Measurements from ENCODE around the gene POLK. TPM values are rescaled to one million over a fixed set of nuclear protein-coding genes. Genes with fewer than 3 reads are reported as not detected.
"Not testable (repeated sequence)": the region's sequence is repeated elsewhere in the genome, so short reads cannot be mapped to it uniquely, and the experiment has no call there.

Gene POLK
- total RNA-seq, 2 donors from 2014 or later = 18.8 to 33.5 TPM

GRCh38 chr5:75566710-75567309 lies 55.1 kb downstream of the POLK start:
- no peak overlapping the region for H3K4me3 ChIP-seq
- peak overlapping the region in 2 of 4 donors; percentile 38 to 46 for H3K27ac ChIP-seq
- peak; percentile 85 for ATAC-seq
- no peaks in the 10 kb centered on the region for H3K27me3 ChIP-seq
- peak in 1 of 4 donors; percentile 13 for DNase-seq
- no peaks in the 10 kb centered on the region for H3K9me3 ChIP-seq
- no peaks in the 10 kb centered on the region for H3K36me3 ChIP-seq (replicated peaks in 1 of 2; ENCODE audit: insufficient read depth in 1 of 2, low read depth in 2 of 2)
- TF ChIP-seq POLR2A (IDR thresholded peaks at IDR 0.05) (no peak), CTCF (IDR thresholded peaks at IDR 0.05) (no peak)
- intact Hi-C loops (cut with DNase I) = no loop called here
- 70 to 77% methylated on average over 6 of the region's 6 CpGs for WGBS, 2 donors
- peaks cover 19% of the 10 kb centered on the region for H3K4me1 ChIP-seq

GRCh38 chr5:75567710-75568109 lies 56.0 kb downstream of the POLK start:
- intact Hi-C loops (cut with DNase I) = no loop called here
- 83 to 85% methylated on average over 2 of the region's 2 CpGs for WGBS, 2 donors
- H3K4me1 ChIP-seq = peaks cover 19% of the 10 kb centered on the region

GRCh38 chr5:75568202-75568601 lies 56.5 kb downstream of the POLK start:
- Histone ChIP-seq H3K27ac (no peak overlapping the region), H3K4me1 (peaks cover 19% of the 10 kb centered on the region), H3K27me3 (no peaks in the 10 kb centered on the region), H3K9me3 (no peaks in the 10 kb centered on the region), H3K36me3 (replicated peaks in 1 of 2; ENCODE audit: insufficient read depth in 1 of 2, low read depth in 2 of 2) (no peaks in the 10 kb centered on the region), H3K4me3 (no peak overlapping the region)
- WGBS, 2 donors = 85 to 92% methylated on average over 2 of the region's 2 CpGs
- no peak for DNase-seq
- ATAC-seq = no peak
- TF ChIP-seq POLR2A (IDR thresholded peaks at IDR 0.05) (no peak), CTCF (IDR thresholded peaks at IDR 0.05) (no peak)
- intact Hi-C loops (cut with DNase I) = no loop called here

More at GRCh38 chr5:75567710-75568109, 56.0 kb downstream of the POLK start:
- TF ChIP-seq CTCF (IDR thresholded peaks at IDR 0.05) (no peak), POLR2A (IDR thresholded peaks at IDR 0.05) (no peak)
- no peak for DNase-seq
- Histone ChIP-seq H3K27me3 (no peaks in the 10 kb centered on the region), H3K4me3 (no peak overlapping the region), H3K9me3 (no peaks in the 10 kb centered on the region), H3K36me3 (replicated peaks in 1 of 2; ENCODE audit: insufficient read depth in 1 of 2, low read depth in 2 of 2) (no peaks in the 10 kb centered on the region), H3K27ac (no peak overlapping the region)
- no peak for ATAC-seq

GRCh38 chr5:75571547-75571946 lies 59.9 kb downstream of the POLK start:
- Histone ChIP-seq H3K36me3 (replicated peaks in 1 of 2; ENCODE audit: insufficient read depth in 1 of 2, low read depth in 2 of 2) (no peaks in the 10 kb centered on the region), H3K9me3 (no peaks in the 10 kb centered on the region), H3K27me3 (no peaks in the 10 kb centered on the region), H3K27ac (no peak overlapping the region), H3K4me1 (peaks cover 16% of the 10 kb centered on the region), H3K4me3 (no peak overlapping the region)
- WGBS, 2 donors = 67 to 82% methylated on average over 2 of the region's 2 CpGs
- ATAC-seq (no peak), DNase-seq (no peak)
- TF ChIP-seq CTCF (IDR thresholded peaks at IDR 0.05) = no peak
- no peak for TF ChIP-seq POLR2A (IDR thresholded peaks at IDR 0.05)
- intact Hi-C loops (cut with DNase I) = no loop called here

- H3K27me3 ChIP-seq = no peaks in the 10 kb centered on the region
- H3K4me3 ChIP-seq = no peak overlapping the region
- no peak for ATAC-seq
- peaks cover 0 to 3% of the 10 kb centered on the region in 2 donors for H3K36me3 ChIP-seq (replicated peaks in 1 of 2; ENCODE audit: insufficient read depth in 1 of 2, low read depth in 2 of 2)
- no peak for TF ChIP-seq POLR2A (IDR thresholded peaks at IDR 0.05)
- TF ChIP-seq CTCF (IDR thresholded peaks at IDR 0.05) = no peak
- intact Hi-C loops (cut with DNase I) = no loop called here
- DNase-seq = no peak
- H3K4me1 ChIP-seq = no peaks in the 10 kb centered on the region
- 66 to 69% methylated on average over 3 of the region's 3 CpGs for WGBS, 2 donors
- H3K9me3 ChIP-seq = no peaks in the 10 kb centered on the region
- H3K27ac ChIP-seq = no peak overlapping the region
Observed at GRCh38 chr5:75574791-75575190, 63.1 kb downstream of the POLK start.

- DNase-seq; intact Hi-C loops (cut with DNase I); H3K27ac ChIP-seq; H3K9me3 ChIP-seq; H3K27me3 ChIP-seq; H3K4me1 ChIP-seq; H3K36me3 ChIP-seq (replicated peaks in 1 of 2; ENCODE audit: insufficient read depth in 1 of 2, low read depth in 2 of 2); H3K4me3 ChIP-seq; ATAC-seq: not testable (repeated sequence)
- 91 to 97% methylated on average over 8 of the region's 8 CpGs for WGBS, 2 donors
Observed at GRCh38 chr5:75578280-75578679, 66.6 kb downstream of the POLK start.

All from body of pancreas (tissue), 4 donors.